SK-N-SH treated with all-trans-retinoic acid at 6 μM for 48 hours (cell line): ENCODE data around the gene RBM28.

ENCODE experiments used
- ESRRG ChIP-seq: fragments of 250-450 bp; sonication (Bioruptor Pico); IDR thresholded peaks from 2 replicates; pipeline ENCODE4 v1.6.1; 2021; ENCODE audit warnings: mild to moderate bottlenecking
- RARB ChIP-seq: fragments of 250-450 bp; sonication (Bioruptor Pico); IDR thresholded peaks from 2 replicates; pipeline ENCODE4 v1.8.0; 2021; ENCODE audit warnings: mild to moderate bottlenecking, moderate library complexity

- TF ChIP-seq RARB (CRISPR knock-in tag) (no peak), ESRRG (CRISPR knock-in tag) (no peak)
Observed at GRCh38 chr7:128364166-128364870, 20.6 kb upstream of the RBM28 start.
